Erythroblast (primary cell): ENCODE data around the gene HGF.

Experiments used
- GATA1 ChIP-seq: IDR thresholded peaks from 2 replicates; pipeline ENCODE4 v1.6.1; 2011; ENCODE audit warnings: low read depth, mild to moderate bottlenecking, control low read depth, low read length, moderate library complexity
- POLR2A ChIP-seq: IDR thresholded peaks from 2 replicates; pipeline ENCODE4 v1.6.1; 2011; ENCODE audit warnings: mild to moderate bottlenecking, low read length

DNA sequence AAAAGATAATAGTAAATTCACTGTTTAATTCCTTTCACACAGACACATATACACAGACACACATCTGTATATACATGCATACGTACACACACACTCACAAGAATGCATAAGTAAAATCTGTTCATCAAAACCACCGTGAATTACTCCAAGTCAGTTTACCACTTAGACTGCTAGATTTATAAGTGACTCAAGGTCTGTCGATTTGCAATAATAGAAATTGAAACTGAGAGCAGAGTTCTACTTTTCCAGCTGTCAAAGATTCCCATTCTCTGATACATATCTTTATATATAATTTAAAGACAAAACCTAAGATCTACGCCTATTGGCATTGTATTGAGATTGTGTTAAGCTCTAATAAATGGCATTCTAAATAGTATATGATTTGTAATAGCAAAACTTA is 9.9 kb upstream of the HGF start:
- TF ChIP-seq POLR2A, result no peak
- no peak for TF ChIP-seq GATA1
